ENCODE results near the gene CFAP46.

Gene CFAP46

GRCh38 chr10:132855889-132856288 is 86.5 kb downstream of the CFAP46 start:
- H3K4me3 ChIP-seq (replicated peaks; ENCODE audit: low read depth, low read length): no peak overlapping the region
- no peak for TF ChIP-seq CTCF (IDR thresholded peaks at IDR 0.05; ENCODE audit: low read length, missing control alignments)
- DNase-seq (ENCODE audit: low read depth): no peak

GRCh38 chr10:132851451-132851850 is 90.9 kb downstream of the CFAP46 start:
- no peak for TF ChIP-seq CTCF (IDR thresholded peaks at IDR 0.05; ENCODE audit: low read length, missing control alignments)
- H3K4me3 ChIP-seq (replicated peaks; ENCODE audit: low read depth, low read length): no peak overlapping the region
- no peak for DNase-seq (ENCODE audit: low read depth)

GRCh38 chr10:132850896-132851295 is 91.5 kb downstream of the CFAP46 start:
- TF ChIP-seq CTCF (IDR thresholded peaks at IDR 0.05; ENCODE audit: low read length, missing control alignments): no peak
- H3K4me3 ChIP-seq (replicated peaks; ENCODE audit: low read depth, low read length): no peak overlapping the region
- no peak for DNase-seq (ENCODE audit: low read depth)

DNA sequence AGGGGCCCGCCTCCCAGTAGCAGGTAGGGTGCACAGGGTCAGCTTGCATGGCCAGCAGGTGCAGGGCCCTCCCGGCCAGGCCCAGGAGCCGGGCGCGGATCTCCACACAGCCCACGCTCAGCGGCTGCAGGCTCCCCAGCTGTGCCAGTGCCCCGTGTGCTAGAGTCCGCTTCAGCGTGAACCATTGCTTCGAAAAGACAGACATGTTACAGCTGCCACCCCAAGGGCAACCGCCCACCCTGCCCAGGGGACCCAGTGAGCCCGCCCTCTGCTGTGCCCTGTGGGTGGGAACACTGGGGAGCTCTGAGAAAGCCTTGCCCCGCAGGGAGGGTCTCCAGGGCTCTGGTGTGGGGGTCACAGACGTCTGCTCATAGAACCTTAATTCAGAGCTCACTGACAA is 92.1 kb downstream of the CFAP46 start:
- no peak for DNase-seq (ENCODE audit: low read depth)
- H3K4me3 ChIP-seq (replicated peaks; ENCODE audit: low read depth, low read length): no peak overlapping the region
- TF ChIP-seq CTCF (IDR thresholded peaks at IDR 0.05; ENCODE audit: low read length, missing control alignments): no peak

DNA sequence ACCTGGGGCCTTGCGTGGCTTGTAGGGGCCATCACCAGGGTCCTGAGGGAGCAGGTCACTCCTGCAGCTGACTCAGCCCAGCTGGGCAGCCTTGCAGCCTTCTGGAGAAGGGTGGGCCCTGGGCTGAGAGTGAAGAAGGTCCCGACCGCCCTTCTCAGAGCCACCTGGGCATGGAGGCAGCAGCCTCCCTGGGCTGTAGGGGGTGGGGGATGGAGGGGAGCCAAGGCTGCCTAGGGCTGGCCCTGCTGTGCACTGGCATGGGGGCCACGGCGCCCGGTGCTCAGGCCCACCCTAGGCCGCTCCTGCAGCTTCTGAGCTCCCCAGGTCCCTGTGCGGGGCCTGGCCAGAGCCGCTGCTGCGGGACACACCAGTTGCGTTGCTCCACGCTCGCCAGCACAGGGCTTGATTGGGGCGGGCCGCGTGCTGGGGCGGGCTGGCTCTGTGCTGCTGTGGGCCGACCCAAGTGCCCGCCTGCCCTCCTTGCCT is 92.8 kb downstream of the CFAP46 start:
- no peak for TF ChIP-seq CTCF (IDR thresholded peaks at IDR 0.05; ENCODE audit: low read length, missing control alignments)
- no peak for DNase-seq (ENCODE audit: low read depth)
- H3K4me3 ChIP-seq (replicated peaks; ENCODE audit: low read depth, low read length): no peak overlapping the region

GRCh38 chr10:132848951-132849545 is 93.3 kb downstream of the CFAP46 start:
- TF ChIP-seq CTCF (IDR thresholded peaks at IDR 0.05; ENCODE audit: low read length, missing control alignments): no peak
- no peak for DNase-seq (ENCODE audit: low read depth)
- H3K4me3 ChIP-seq (replicated peaks; ENCODE audit: low read depth, low read length): no peak overlapping the region

DNA sequence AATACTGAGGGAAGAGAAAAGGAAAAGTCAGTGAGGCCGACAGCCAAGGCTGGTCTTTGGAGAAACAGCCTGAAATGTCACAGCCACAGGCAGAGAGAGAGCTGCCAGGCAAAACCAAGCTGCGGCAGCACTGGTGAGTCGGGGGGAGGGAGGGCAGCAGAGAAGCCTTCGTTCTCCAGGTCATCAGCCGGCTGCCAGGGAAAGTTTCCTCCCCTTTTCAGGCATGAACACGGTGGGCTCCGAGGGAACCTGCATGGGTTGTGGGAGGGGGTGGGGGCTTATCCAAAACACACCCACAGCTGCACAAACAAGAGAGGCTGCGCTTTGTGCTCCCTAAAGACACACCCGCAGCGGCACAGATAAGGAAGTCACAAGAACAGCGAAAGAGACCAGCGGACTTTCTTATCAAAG is 94.1 kb downstream of the CFAP46 start:
- H3K4me3 ChIP-seq (replicated peaks; ENCODE audit: low read depth, low read length): no peak overlapping the region
- TF ChIP-seq CTCF (IDR thresholded peaks at IDR 0.05; ENCODE audit: low read length, missing control alignments): no peak

More for the DNA sequence above, 94.1 kb downstream of the CFAP46 start:
- no peak for DNase-seq (ENCODE audit: low read depth)

Data from fibroblast of pulmonary artery (primary cell).